GM12874 (cell line): Measurements from ENCODE around the gene RDH13.

Experiments used
- CTCF ChIP-seq: IDR thresholded peaks from 2 replicates; pipeline ENCODE4 v1.5.1; 2011; ENCODE audit warnings: low read depth, mild to moderate bottlenecking, control low read depth, low read length, moderate library complexity; ENCODE audit not compliant: insufficient read depth

RDH13 gene

GRCh38 chr19:55078996-55079395 lies 16.0 kb upstream of the RDH13 start:
- TF ChIP-seq CTCF = no peak

- TF ChIP-seq CTCF = no peak
These were observed 14.2 kb upstream of the RDH13 start for GRCh38 chr19:55077106-55077505.

DNA sequence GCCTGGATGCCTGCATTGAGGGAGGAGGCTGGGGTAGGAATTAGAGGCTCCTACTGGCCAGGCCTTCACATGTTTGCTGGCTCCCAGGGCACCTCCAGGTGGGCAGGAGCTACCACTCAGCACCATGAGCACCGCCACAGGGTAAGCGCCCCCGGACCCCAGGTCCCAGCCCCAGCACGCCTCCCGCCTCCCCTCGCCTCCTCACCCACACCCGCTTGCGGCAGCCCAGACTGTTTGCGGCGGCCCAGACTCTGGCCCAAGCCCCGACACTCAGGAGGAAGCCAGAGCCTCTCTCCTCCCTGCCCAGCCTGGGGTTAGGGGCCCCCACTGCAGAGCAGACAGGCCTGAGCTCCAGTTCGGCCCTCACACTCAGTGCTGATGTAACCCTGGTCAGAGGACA lies 13.4 kb upstream of the RDH13 start:
- no peak for TF ChIP-seq CTCF

- TF ChIP-seq CTCF = no peak
These were observed 12.5 kb upstream of the RDH13 start, which contains the start of gene EPS8L1 for GRCh38 chr19:55075371-55075998. EPS8L1 (plus strand) TSS chr19:55075869; CDS start chr19:55076445, 576 bp downstream.

- no peak for TF ChIP-seq CTCF
These were observed 9.0 kb upstream of the RDH13 start for GRCh38 chr19:55071913-55072312.

- TF ChIP-seq CTCF = no peak
These were observed 8.2 kb upstream of the RDH13 start for GRCh38 chr19:55071129-55071502.

- TF ChIP-seq CTCF = no peak
These were observed 7.6 kb upstream of the RDH13 start for GRCh38 chr19:55070466-55071128.
